HG03103 (cell line): ENCODE results near the gene MAD1L1.

Experiments
- ATAC-seq: cut with Tn5 transposase; IDR thresholded peaks from one replicate; pipeline ENCODE4 v1.9.1; 2021; ENCODE audit warnings: low read depth; ENCODE audit not compliant: unreplicated experiment

Gene MAD1L1

GRCh38 chr7:1807821-1808600 is 424.7 kb downstream of the MAD1L1 start:
- no peak for ATAC-seq

GRCh38 chr7:1806354-1806753 is 426.4 kb downstream of the MAD1L1 start:
- ATAC-seq, result no peak

GRCh38 chr7:1804310-1804709 is 428.4 kb downstream of the MAD1L1 start:
- no peak for ATAC-seq

GRCh38 chr7:1802899-1803298 is 429.8 kb downstream of the MAD1L1 start:
- ATAC-seq, result no peak

GRCh38 chr7:1800902-1801301 is 431.8 kb downstream of the MAD1L1 start:
- ATAC-seq, result no peak

- ATAC-seq, result no peak
These were observed 434.6 kb downstream of the MAD1L1 start for GRCh38 chr7:1798191-1798590.

- ATAC-seq, result no peak
These were observed 437.7 kb downstream of the MAD1L1 start for GRCh38 chr7:1794888-1795542.

GRCh38 chr7:1787681-1788235 is 445.0 kb downstream of the MAD1L1 start:
- ATAC-seq, result no peak

GRCh38 chr7:1787241-1787640 is 445.5 kb downstream of the MAD1L1 start:
- ATAC-seq, result no peak

GRCh38 chr7:1785839-1786238 is 446.9 kb downstream of the MAD1L1 start:
- ATAC-seq, result no peak

GRCh38 chr7:1781369-1781768 is 451.4 kb downstream of the MAD1L1 start:
- no peak for ATAC-seq

GRCh38 chr7:1779445-1779844 is 453.3 kb downstream of the MAD1L1 start:
- ATAC-seq, result no peak

- no peak for ATAC-seq
These were observed 455.6 kb downstream of the MAD1L1 start for GRCh38 chr7:1777122-1777521.

GRCh38 chr7:1775389-1775788 is 457.4 kb downstream of the MAD1L1 start:
- no peak for ATAC-seq

- no peak for ATAC-seq
These were observed 462.4 kb downstream of the MAD1L1 start for GRCh38 chr7:1770331-1770730.

GRCh38 chr7:1769286-1770200 is 463.2 kb downstream of the MAD1L1 start:
- no peak for ATAC-seq

- ATAC-seq, result no peak
These were observed 463.9 kb downstream of the MAD1L1 start for GRCh38 chr7:1768832-1769231.

- ATAC-seq, result no peak
These were observed 465.2 kb downstream of the MAD1L1 start for GRCh38 chr7:1767524-1767923.
